CD4-positive, CD25-positive, alpha-beta regulatory T cell (primary cell): ENCODE measurements around the gene RPTOR. TPM values are rescaled to one million over a fixed set of nuclear protein-coding genes. Genes with fewer than 3 reads are reported as not detected.
"Not testable (repeated sequence)": the region's sequence is repeated elsewhere in the genome, so short reads cannot be mapped to it uniquely, and the experiment has no call there.

ENCODE experiments used
- ATAC-seq, 2 donors: fragments of 150-1000 bp; cut with Tn5 transposase; one replicate each; pipeline ENCODE4 v1.10.0; 2021; ENCODE audit warnings: low read depth in 2 of 2, moderate number of reproducible peaks in 2 of 2, moderate library complexity in 1 of 2
- DNase-seq, 3 donors: peaks; one replicate each; pipeline versions ENCODE4 v3.0.0 to v3.0.0-alpha.2; 2012 to 2022; ENCODE audit warnings: mixed read lengths in 1 of 3
- H3K27ac ChIP-seq: one replicate; pipeline ENCODE4 v1.7.0; 2013; ENCODE audit warnings: mild to moderate bottlenecking, low read length; ENCODE audit not compliant: insufficient read depth, poor library complexity, severe bottlenecking
- H3K27me3 ChIP-seq: one replicate; pipeline ENCODE4 v1.7.0; 2013; ENCODE audit warnings: low read length; ENCODE audit not compliant: control insufficient read depth, insufficient read depth
- H3K36me3 ChIP-seq: one replicate; pipeline ENCODE4 v1.7.0; 2013; ENCODE audit warnings: mild to moderate bottlenecking, low read length, moderate library complexity; ENCODE audit not compliant: control insufficient read depth, insufficient read depth
- H3K4me1 ChIP-seq: 2 replicates; pipeline ENCODE4 v1.7.0; 2013; ENCODE audit warnings: mild to moderate bottlenecking, low read length; ENCODE audit not compliant: insufficient read depth, control insufficient read depth, poor library complexity, severe bottlenecking
- H3K4me3 ChIP-seq: one replicate; pipeline ENCODE4 v1.7.0; 2013; ENCODE audit warnings: low read depth, mild to moderate bottlenecking, low read length, moderate library complexity
- H3K9me3 ChIP-seq, 2 experiments: 1 replicate in 1 of 2; 2 replicates in 1 of 2; pipeline ENCODE4 v1.7.0; 2013; ENCODE audit warnings: low read length in 2 of 2, mild to moderate bottlenecking in 1 of 2, moderate library complexity in 1 of 2; ENCODE audit not compliant: control insufficient read depth in 2 of 2
- H3K27ac Mint-ChIP-seq, 3 donors: one replicate each; pipeline ENCODE4 v1.8.0; 2020 to 2022; ENCODE audit warnings: mild to moderate bottlenecking in 3 of 3, mixed read lengths in 3 of 3, moderate library complexity in 2 of 3
- H3K27me3 Mint-ChIP-seq: one replicate; pipeline ENCODE4 v1.8.0; 2022; ENCODE audit warnings: mild to moderate bottlenecking, mixed read lengths
- H3K36me3 Mint-ChIP-seq: one replicate; pipeline ENCODE4 v1.8.0; 2020; ENCODE audit warnings: mixed read lengths
- H3K4me1 Mint-ChIP-seq, 4 donors: one replicate each; pipeline ENCODE4 v1.8.0; 2020 to 2022; ENCODE audit warnings: mixed read lengths in 4 of 4, mild to moderate bottlenecking in 1 of 4
- H3K4me3 Mint-ChIP-seq, 4 donors: one replicate each; pipeline ENCODE4 v1.8.0; 2020 to 2022; ENCODE audit warnings: mild to moderate bottlenecking in 4 of 4, mixed read lengths in 4 of 4, moderate library complexity in 3 of 4
- H3K9me3 Mint-ChIP-seq, 7 donors: one replicate each; pipeline ENCODE4 v1.8.0; 2020 to 2022; ENCODE audit warnings: mixed read lengths in 7 of 7, mild to moderate bottlenecking in 3 of 7, moderate library complexity in 2 of 7
- polyA plus RNA-seq, 4 donors: library from polyadenylated mRNA; unstranded; fragments of 300-500 nt; fragmentation: Illumina TruSeq; gene quantifications; one replicate each; pipeline ENCODE4 v1.2.3, GENCODE V29; 2021
- total RNA-seq: library from RNA; stranded (reverse); gene quantifications from one replicate; pipeline ENCODE4 v1.2.3, GENCODE V29; 2022

Gene RPTOR
- total and polyA plus RNA-seq, 5 donors from 2014 or later, result 4.7 to 70.1 (median 8.2) TPM

GRCh38 chr17:80699205-80699604, 154.6 kb downstream of the RPTOR start:
- peaks cover 19% of the 10 kb centered on the region for H3K4me1 ChIP-seq
- not testable (repeated sequence) for H3K9me3 Mint-ChIP-seq, H3K4me3 Mint-ChIP-seq, H3K27ac Mint-ChIP-seq, H3K36me3 ChIP-seq, H3K9me3 ChIP-seq, DNase-seq, H3K27me3 Mint-ChIP-seq, ATAC-seq, H3K27ac ChIP-seq, H3K36me3 Mint-ChIP-seq, H3K4me3 ChIP-seq, H3K27me3 ChIP-seq
- H3K4me1 Mint-ChIP-seq, result peaks cover 24 to 69% (median 32%) of the 10 kb centered on the region in 4 donors

DNA sequence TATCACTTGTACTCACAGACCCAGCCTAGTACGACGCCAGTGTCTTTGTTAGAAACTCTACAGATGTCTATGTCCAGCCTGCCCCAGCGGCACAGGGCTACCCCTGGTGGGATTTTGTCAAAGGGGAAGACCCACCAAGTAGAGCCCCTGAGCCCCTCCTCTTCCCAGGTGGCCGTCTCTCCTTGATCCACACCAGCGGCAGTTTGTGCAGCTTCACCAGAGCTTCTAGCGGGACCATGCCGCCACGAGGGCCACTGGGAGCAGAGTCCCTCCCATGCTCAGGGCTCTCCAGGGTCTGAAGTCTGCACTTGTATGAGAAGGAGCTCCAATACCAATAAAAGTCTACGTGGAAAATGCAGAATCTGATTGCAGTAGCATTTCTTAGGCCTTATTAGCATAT, 157.1 kb downstream of the RPTOR start:
- peaks cover 0 to 5% (median 3%) of the 10 kb centered on the region in 7 donors for H3K9me3 Mint-ChIP-seq
- no peak overlapping the region for H3K27ac ChIP-seq
- H3K4me3 Mint-ChIP-seq, result no peak overlapping the region
- peaks cover 40% of the 10 kb centered on the region for H3K4me1 ChIP-seq
- no peaks in the 10 kb centered on the region for H3K36me3 ChIP-seq
- ATAC-seq (no peak), DNase-seq (no peak)
- no peaks in the 10 kb centered on the region for H3K9me3 ChIP-seq
- H3K4me3 ChIP-seq, result no peak overlapping the region
- H3K36me3 Mint-ChIP-seq, result peaks cover 4% of the 10 kb centered on the region
- H3K27ac Mint-ChIP-seq, result peak overlapping the region in 1 of 3 donors; percentile 72
- H3K27me3 Mint-ChIP-seq, result no peaks in the 10 kb centered on the region
- peaks cover 43 to 78% (median 47%) of the 10 kb centered on the region in 4 donors for H3K4me1 Mint-ChIP-seq
- no peaks in the 10 kb centered on the region for H3K27me3 ChIP-seq

DNA sequence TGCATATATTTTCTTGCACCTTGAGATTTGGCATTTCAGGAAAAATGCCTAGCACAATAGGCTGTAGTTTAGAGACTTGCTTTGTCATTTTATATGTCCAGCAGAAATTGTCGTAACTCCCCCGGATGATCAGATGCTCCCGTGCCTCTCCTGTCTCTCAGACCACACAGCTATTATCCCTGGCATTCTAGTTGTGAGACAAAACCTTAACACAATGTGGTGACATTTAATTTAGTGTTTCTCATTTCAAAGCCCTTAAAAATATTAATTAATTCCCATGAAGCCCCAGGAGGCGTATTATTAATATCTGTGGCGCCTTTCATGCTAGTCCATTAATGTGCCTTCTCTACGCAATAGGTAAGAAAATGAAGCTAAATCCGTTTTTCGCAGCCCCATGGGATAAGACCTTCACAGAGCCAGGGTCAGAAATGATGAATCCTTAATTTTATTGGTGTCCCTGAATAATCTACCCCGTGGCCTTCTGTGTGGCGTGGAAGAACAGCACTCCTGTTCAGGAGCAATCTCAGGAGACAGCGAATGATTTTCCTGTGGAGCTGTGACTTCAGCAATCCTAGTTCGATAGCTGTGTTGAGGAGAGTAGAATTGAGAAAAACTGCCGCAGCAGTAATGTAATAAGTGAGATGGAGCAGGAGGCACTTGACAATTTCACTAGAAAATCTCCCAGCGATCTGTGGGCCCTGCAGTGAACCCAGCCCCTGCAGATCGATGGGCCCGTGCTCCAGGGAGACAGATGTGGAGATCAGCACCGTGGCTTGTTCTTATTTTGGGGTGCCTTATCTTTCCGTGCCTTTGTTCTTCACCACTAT, 157.9 kb downstream of the RPTOR start:
- DNase-seq (no peak), ATAC-seq (no peak)
- Histone ChIP-seq H3K27ac (peak overlapping the region; percentile 34), H3K36me3 (no peaks in the 10 kb centered on the region), H3K4me1 (peaks cover 42% of the 10 kb centered on the region), H3K9me3 (no peaks in the 10 kb centered on the region), H3K4me3 (peak overlapping the region; percentile 26), H3K27me3 (no peaks in the 10 kb centered on the region)
- peaks cover 10% of the 10 kb centered on the region for H3K36me3 Mint-ChIP-seq
- H3K9me3 Mint-ChIP-seq, result peaks cover 0 to 5% (median 3%) of the 10 kb centered on the region in 7 donors
- no peaks in the 10 kb centered on the region for H3K27me3 Mint-ChIP-seq
- peaks cover 47 to 76% (median 52%) of the 10 kb centered on the region in 4 donors for H3K4me1 Mint-ChIP-seq
- H3K4me3 Mint-ChIP-seq, result peak overlapping the region in 2 of 4 donors; percentile 59 to 72
- peak overlapping the region; percentile 43 to 87 (median 48) for H3K27ac Mint-ChIP-seq

DNA sequence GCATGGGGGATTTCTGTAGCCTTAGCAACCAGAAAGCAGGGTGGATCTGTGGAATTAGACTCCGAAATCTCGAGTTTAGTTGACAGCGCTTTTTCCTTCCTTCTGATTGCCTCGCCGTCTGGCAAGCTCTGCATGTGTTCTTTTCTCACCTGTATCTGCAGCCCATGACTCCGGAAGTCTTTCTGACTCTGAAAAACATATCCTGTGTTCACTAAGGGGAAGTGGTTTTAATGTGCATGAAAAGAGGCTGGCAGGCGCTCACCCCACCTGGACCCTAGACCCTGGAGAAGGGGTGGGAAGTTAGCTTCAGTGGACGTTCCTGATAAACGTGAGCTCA, 158.5 kb downstream of the RPTOR start:
- H3K27ac Mint-ChIP-seq, result peak overlapping the region; percentile 43 to 87 (median 48)
- H3K27ac ChIP-seq, result peak overlapping the region; percentile 34
- peaks cover 0 to 5% (median 3%) of the 10 kb centered on the region in 7 donors for H3K9me3 Mint-ChIP-seq
- H3K4me3 Mint-ChIP-seq, result peak overlapping the region in 3 of 4 donors; percentile 59 to 72 (median 69)
- peaks cover 15% of the 10 kb centered on the region for H3K36me3 Mint-ChIP-seq
- peaks cover 46% of the 10 kb centered on the region for H3K4me1 ChIP-seq
- H3K27me3 ChIP-seq, result no peaks in the 10 kb centered on the region
- H3K4me1 Mint-ChIP-seq, result peaks cover 44 to 72% (median 54%) of the 10 kb centered on the region in 4 donors
- DNase-seq (peak in 2 of 3 donors; percentile 46 to 88), ATAC-seq (peak; percentile 69 to 83)
- no peaks in the 10 kb centered on the region for H3K36me3 ChIP-seq
- no peaks in the 10 kb centered on the region for H3K27me3 Mint-ChIP-seq
- H3K4me3 ChIP-seq, result peak overlapping the region; percentile 26
- no peaks in the 10 kb centered on the region for H3K9me3 ChIP-seq

DNA sequence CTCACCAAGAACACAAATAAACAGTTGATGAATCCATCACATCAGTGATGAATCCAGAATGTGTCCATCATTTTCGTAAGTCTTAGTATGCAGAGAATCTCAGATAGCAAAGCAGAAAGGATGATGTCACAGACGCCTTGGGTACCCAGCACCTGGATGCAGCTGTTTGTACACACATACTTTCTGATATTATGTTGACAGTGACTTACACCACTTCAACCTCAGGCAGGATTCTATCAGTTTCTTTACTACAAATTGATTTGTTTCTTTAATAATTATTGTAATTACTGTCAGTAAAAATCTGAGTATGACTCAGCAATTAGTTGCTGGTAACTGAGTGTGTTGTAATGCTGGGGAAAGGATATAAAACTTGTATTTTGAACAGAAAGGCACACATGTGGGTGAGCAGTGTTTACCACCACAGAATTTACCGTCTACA, 159.8 kb downstream of the RPTOR start:
- H3K4me1 Mint-ChIP-seq, result peaks cover 44 to 75% (median 54%) of the 10 kb centered on the region in 4 donors

DNA sequence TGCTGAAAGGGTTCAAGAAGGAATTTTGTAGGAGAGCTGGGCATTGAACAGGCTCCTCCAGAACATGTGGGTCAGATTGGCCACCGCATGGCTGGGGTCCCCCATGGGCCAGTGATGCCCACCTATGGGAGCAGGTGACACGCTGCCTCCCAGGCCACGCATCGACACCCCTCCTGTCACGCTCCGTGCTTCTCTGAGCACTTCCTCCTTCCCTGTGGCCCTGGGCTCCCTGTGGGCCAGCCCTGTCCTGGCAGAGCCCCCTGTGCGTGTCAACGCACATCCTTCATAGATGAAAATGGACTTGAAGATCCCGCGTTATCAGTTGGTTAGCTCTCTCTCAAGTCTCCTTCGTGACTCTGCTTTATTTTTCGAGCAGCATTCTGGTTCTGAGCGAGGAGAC, 160.3 kb downstream of the RPTOR start:
- Mint-ChIP-seq H3K36me3 (peaks cover 25% of the 10 kb centered on the region), H3K4me1 (peaks cover 42 to 75% (median 52%) of the 10 kb centered on the region in 4 donors), H3K9me3 (peaks cover 0 to 4% (median 2%) of the 10 kb centered on the region in 7 donors), H3K27me3 (no peaks in the 10 kb centered on the region), H3K27ac (peak overlapping the region in 2 of 3 donors; percentile 80 to 87), H3K4me3 (peak overlapping the region in 1 of 4 donors; percentile 1)
- Histone ChIP-seq H3K9me3 (no peaks in the 10 kb centered on the region), H3K4me1 (peaks cover 60% of the 10 kb centered on the region), H3K27ac (peak overlapping the region; percentile 44), H3K27me3 (no peaks in the 10 kb centered on the region), H3K4me3 (no peak overlapping the region), H3K36me3 (peaks cover 9% of the 10 kb centered on the region)
- DNase-seq (no peak), ATAC-seq (no peak)

More for the DNA sequence above, 159.8 kb downstream of the RPTOR start:
- H3K27me3 Mint-ChIP-seq, result no peaks in the 10 kb centered on the region
- H3K4me3 Mint-ChIP-seq, result peak overlapping the region; percentile 1 to 53 (median 34)
- H3K9me3 Mint-ChIP-seq, result peaks cover 0 to 5% (median 3%) of the 10 kb centered on the region in 7 donors
- Histone ChIP-seq H3K27me3 (no peaks in the 10 kb centered on the region), H3K9me3 (no peaks in the 10 kb centered on the region), H3K36me3 (peaks cover 9% of the 10 kb centered on the region), H3K4me3 (no peak overlapping the region), H3K4me1 (peaks cover 59% of the 10 kb centered on the region), H3K27ac (peak overlapping the region; percentile 44)
- peak overlapping the region; percentile 8 to 87 (median 79) for H3K27ac Mint-ChIP-seq
- ATAC-seq (peak; percentile 30 to 41), DNase-seq (peak in 2 of 3 donors; percentile 27 to 67)
- peaks cover 23% of the 10 kb centered on the region for H3K36me3 Mint-ChIP-seq

- peak overlapping the region; percentile 30 for H3K27ac ChIP-seq
- H3K27me3 Mint-ChIP-seq, result no peaks in the 10 kb centered on the region
- H3K9me3 Mint-ChIP-seq, result peaks cover 0 to 2% (median 0%) of the 10 kb centered on the region in 7 donors
- peaks cover 23% of the 10 kb centered on the region for H3K36me3 Mint-ChIP-seq
- peak overlapping the region in 3 of 4 donors; percentile 30 to 71 (median 33) for H3K4me3 Mint-ChIP-seq
- no peak overlapping the region for H3K4me3 ChIP-seq
- ATAC-seq (peak in 1 of 2 donors; percentile 35), DNase-seq (peak in 1 of 3 donors; percentile 69)
- H3K27me3 ChIP-seq, result no peaks in the 10 kb centered on the region
- H3K4me1 ChIP-seq, result peaks cover 60% of the 10 kb centered on the region
- H3K4me1 Mint-ChIP-seq, result peaks cover 37 to 67% (median 53%) of the 10 kb centered on the region in 4 donors
- peaks cover 9% of the 10 kb centered on the region for H3K36me3 ChIP-seq
- H3K27ac Mint-ChIP-seq, result peak overlapping the region; percentile 62 to 87 (median 86)
- no peaks in the 10 kb centered on the region for H3K9me3 ChIP-seq
Measured at GRCh38 chr17:80705988-80706387, 161.3 kb downstream of the RPTOR start.
